ENCODE data around the gene FCN1. TPM values are rescaled to one million over a fixed set of nuclear protein-coding genes. Genes with fewer than 3 reads are reported as not detected.

Gene FCN1
- total RNA-seq, 1 donor from 2014 or later: not detected

DNA sequence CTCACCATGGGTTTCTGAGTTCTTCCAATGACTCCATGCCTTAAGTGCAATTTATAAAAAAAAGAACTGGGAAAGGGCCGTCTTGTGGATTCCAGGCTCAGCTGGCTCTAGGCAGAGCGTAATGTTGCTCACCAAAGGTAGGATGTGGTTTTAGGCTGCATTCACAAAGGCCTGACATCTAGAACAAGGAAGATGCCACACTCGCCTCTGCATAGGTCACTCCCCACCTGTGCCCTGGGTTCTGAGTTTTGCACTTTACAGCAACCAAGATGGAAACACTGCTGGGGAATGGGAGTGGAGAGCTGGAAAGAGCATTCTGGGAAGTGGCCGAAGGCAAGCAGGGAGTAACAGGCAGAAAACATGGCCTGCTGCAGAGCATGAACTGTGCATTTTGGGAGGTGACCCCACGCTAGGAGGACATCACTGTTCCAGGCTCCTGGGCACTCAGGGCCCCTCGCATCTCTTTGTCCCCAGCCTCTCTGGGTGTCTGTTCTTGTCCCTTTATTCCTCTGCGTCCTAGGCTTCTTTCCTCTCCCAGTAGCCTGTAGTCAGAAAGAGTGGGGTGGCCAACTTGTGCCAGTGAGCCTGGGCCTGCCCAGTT, 24.8 kb downstream of the FCN1 start:
- no peak for DNase-seq (ENCODE audit: low spot score)
- TF ChIP-seq, protein P1, sequence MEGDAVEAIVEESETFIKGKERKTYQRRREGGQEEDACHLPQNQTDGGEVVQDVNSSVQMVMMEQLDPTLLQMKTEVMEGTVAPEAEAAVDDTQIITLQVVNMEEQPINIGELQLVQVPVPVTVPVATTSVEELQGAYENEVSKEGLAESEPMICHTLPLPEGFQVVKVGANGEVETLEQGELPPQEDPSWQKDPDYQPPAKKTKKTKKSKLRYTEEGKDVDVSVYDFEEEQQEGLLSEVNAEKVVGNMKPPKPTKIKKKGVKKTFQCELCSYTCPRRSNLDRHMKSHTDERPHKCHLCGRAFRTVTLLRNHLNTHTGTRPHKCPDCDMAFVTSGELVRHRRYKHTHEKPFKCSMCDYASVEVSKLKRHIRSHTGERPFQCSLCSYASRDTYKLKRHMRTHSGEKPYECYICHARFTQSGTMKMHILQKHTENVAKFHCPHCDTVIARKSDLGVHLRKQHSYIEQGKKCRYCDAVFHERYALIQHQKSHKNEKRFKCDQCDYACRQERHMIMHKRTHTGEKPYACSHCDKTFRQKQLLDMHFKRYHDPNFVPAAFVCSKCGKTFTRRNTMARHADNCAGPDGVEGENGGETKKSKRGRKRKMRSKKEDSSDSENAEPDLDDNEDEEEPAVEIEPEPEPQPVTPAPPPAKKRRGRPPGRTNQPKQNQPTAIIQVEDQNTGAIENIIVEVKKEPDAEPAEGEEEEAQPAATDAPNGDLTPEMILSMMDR (IDR thresholded peaks at IDR 0.05; ENCODE audit: unreplicated experiment): no peak

DNA sequence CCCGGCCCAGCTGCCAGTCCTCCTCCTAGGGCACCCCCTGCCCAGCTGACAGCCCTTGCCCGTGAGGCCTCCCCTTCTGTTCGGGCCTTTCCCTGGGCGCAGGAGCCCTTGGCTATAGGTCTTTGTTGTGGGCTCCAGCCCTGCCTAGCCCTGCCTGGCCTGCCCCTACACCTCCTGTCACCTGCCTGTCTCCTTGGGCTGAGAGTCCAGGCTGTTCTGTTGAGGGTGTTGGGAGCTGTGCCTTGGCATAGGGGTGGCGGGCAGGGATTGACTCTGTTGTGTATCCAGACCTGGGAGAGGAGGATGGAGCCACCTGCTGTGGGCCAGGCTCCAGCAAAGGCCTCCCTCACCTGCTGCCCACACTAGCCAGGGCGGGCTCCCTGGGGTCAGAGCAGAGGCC, 25.5 kb downstream of the FCN1 start:
- H3K36me3 Mint-ChIP-seq (ENCODE audit: low read depth, unreplicated experiment): peaks cover 5% of the 10 kb centered on the region
- H3K27ac Mint-ChIP-seq (ENCODE audit: unreplicated experiment): no peak overlapping the region
- H3K4me3 Mint-ChIP-seq (ENCODE audit: unreplicated experiment): no peak overlapping the region

More for the DNA sequence above, 24.8 kb downstream of the FCN1 start:
- peaks cover 6% of the 10 kb centered on the region for H3K9me3 Mint-ChIP-seq (ENCODE audit: unreplicated experiment)
- peaks cover under 1% of the 10 kb centered on the region for H3K4me1 Mint-ChIP-seq (ENCODE audit: unreplicated experiment)
- no peak overlapping the region for H3K27ac Mint-ChIP-seq (ENCODE audit: unreplicated experiment)
- H3K36me3 Mint-ChIP-seq (ENCODE audit: low read depth, unreplicated experiment): peaks cover 5% of the 10 kb centered on the region
- peaks cover 5% of the 10 kb centered on the region for H3K27me3 Mint-ChIP-seq (ENCODE audit: unreplicated experiment)
- H3K4me3 Mint-ChIP-seq (ENCODE audit: unreplicated experiment): no peak overlapping the region

DNA sequence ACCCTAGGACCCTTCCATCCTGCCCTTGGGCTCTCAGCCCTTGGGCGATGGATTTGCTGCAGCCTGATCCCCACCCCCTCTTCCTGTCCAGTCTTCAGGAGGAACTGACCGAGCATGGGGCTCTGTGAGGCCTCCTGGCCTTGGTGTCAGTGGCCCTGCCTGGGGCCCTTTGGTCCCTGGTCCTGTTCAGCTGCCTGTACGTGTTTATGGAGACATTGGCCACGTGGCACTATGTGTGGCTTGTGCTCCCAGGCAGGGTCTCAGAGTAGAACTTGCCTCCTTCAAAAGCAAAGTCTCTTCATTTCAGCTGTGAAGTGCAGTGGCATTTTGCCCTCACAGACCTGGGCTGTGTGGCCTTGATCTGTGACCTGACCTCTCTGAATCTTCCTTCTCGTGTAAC, 26.0 kb downstream of the FCN1 start:
- H3K27me3 Mint-ChIP-seq (ENCODE audit: unreplicated experiment): peaks cover 5% of the 10 kb centered on the region
- no peak overlapping the region for H3K4me3 Mint-ChIP-seq (ENCODE audit: unreplicated experiment)
- peaks cover 2% of the 10 kb centered on the region for H3K4me1 Mint-ChIP-seq (ENCODE audit: unreplicated experiment)
- H3K9me3 Mint-ChIP-seq (ENCODE audit: unreplicated experiment): peaks cover 6% of the 10 kb centered on the region
- DNase-seq (ENCODE audit: low spot score): no peak
- TF ChIP-seq, protein P1 (IDR thresholded peaks at IDR 0.05; ENCODE audit: unreplicated experiment): no peak
- H3K27ac Mint-ChIP-seq (ENCODE audit: unreplicated experiment): no peak overlapping the region
- peaks cover 5% of the 10 kb centered on the region for H3K36me3 Mint-ChIP-seq (ENCODE audit: low read depth, unreplicated experiment)

More for the DNA sequence above, 25.5 kb downstream of the FCN1 start:
- DNase-seq (ENCODE audit: low spot score): no peak
- H3K4me1 Mint-ChIP-seq (ENCODE audit: unreplicated experiment): peaks cover 2% of the 10 kb centered on the region
- H3K9me3 Mint-ChIP-seq (ENCODE audit: unreplicated experiment): peaks cover 6% of the 10 kb centered on the region
- peaks cover 5% of the 10 kb centered on the region for H3K27me3 Mint-ChIP-seq (ENCODE audit: unreplicated experiment)
- TF ChIP-seq, protein P1 (IDR thresholded peaks at IDR 0.05; ENCODE audit: unreplicated experiment): no peak

DNA sequence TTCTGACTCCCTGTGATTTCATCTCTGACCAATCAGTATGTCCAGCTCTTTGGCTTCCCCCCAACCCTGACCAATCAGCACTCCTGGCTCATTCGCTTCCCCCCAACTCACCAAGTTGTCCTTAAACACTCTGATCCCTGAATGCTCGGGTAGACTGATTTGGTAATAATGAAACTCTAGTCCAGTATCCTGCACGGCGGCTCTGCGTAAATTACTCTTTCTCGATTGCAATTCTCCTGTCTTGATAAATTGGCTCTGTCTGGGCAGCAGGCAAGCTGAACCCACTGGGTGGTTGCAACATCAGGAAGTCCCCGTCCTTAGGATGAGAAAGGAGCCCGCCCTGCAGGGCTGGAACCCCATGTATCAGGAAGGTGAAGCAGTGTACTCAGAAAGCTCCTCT, 26.7 kb downstream of the FCN1 start:
- no peak for DNase-seq (ENCODE audit: low spot score)
- peaks cover 5% of the 10 kb centered on the region for H3K27me3 Mint-ChIP-seq (ENCODE audit: unreplicated experiment)
- H3K27ac Mint-ChIP-seq (ENCODE audit: unreplicated experiment): no peak overlapping the region
- H3K4me1 Mint-ChIP-seq (ENCODE audit: unreplicated experiment): peaks cover 2% of the 10 kb centered on the region
- TF ChIP-seq, protein P1 (IDR thresholded peaks at IDR 0.05; ENCODE audit: unreplicated experiment): no peak
- peaks cover 5% of the 10 kb centered on the region for H3K36me3 Mint-ChIP-seq (ENCODE audit: low read depth, unreplicated experiment)
- no peak overlapping the region for H3K4me3 Mint-ChIP-seq (ENCODE audit: unreplicated experiment)
- H3K9me3 Mint-ChIP-seq (ENCODE audit: unreplicated experiment): peaks cover 6% of the 10 kb centered on the region

DNA sequence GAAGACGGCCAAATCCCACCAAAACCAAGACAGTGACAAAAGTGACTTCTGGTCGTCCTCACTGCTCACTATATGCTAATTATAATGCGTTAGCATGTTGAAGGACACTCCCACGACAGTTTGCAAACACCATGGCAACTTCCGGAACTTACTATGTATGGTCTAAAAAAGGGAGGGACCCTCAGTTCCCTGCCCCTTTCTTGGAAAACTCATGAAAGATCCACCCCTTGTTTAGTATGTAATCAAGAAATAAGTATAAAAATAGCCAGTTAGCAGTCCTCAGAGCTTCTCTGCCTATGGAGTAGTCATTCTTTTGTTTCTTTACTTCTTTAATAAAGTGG, 27.6 kb downstream of the FCN1 start:
- TF ChIP-seq, protein P1 (IDR thresholded peaks at IDR 0.05; ENCODE audit: unreplicated experiment): no peak
- peaks cover 5% of the 10 kb centered on the region for H3K27me3 Mint-ChIP-seq (ENCODE audit: unreplicated experiment)
- no peak overlapping the region for H3K27ac Mint-ChIP-seq (ENCODE audit: unreplicated experiment)
- peaks cover 2% of the 10 kb centered on the region for H3K36me3 Mint-ChIP-seq (ENCODE audit: low read depth, unreplicated experiment)
- no peak for DNase-seq (ENCODE audit: low spot score)
- peaks cover 3% of the 10 kb centered on the region for H3K9me3 Mint-ChIP-seq (ENCODE audit: unreplicated experiment)
- no peak overlapping the region for H3K4me3 Mint-ChIP-seq (ENCODE audit: unreplicated experiment)
- H3K4me1 Mint-ChIP-seq (ENCODE audit: unreplicated experiment): peaks cover 2% of the 10 kb centered on the region
